ENCODE results near the gene FBN1.

FBN1 gene

GRCh38 chr15:48580736-48581135 lies 64.8 kb downstream of the FBN1 start:
- DNase-seq (ENCODE audit: low spot score) = no peak

GRCh38 chr15:48579945-48580671 lies 65.4 kb downstream of the FBN1 start:
- no peak for DNase-seq (ENCODE audit: low spot score)

GRCh38 chr15:48578965-48579364 lies 66.5 kb downstream of the FBN1 start:
- DNase-seq (ENCODE audit: low spot score) = no peak

GRCh38 chr15:48577469-48577868 lies 68.0 kb downstream of the FBN1 start:
- no peak for DNase-seq (ENCODE audit: low spot score)

- no peak for DNase-seq (ENCODE audit: low spot score)
These were observed 71.3 kb downstream of the FBN1 start for GRCh38 chr15:48574187-48574586.

GRCh38 chr15:48573780-48574179 lies 71.7 kb downstream of the FBN1 start:
- no peak for DNase-seq (ENCODE audit: low spot score)

- DNase-seq (ENCODE audit: low spot score) = no peak
These were observed 72.7 kb downstream of the FBN1 start for GRCh38 chr15:48572823-48573222.

GRCh38 chr15:48571510-48571909 lies 74.0 kb downstream of the FBN1 start:
- no peak for DNase-seq (ENCODE audit: low spot score)

- DNase-seq (ENCODE audit: low spot score) = no peak
These were observed 74.7 kb downstream of the FBN1 start for GRCh38 chr15:48570822-48571221.

- DNase-seq (ENCODE audit: low spot score) = no peak
These were observed 75.8 kb downstream of the FBN1 start for GRCh38 chr15:48569591-48570302.

GRCh38 chr15:48566668-48567067 lies 78.8 kb downstream of the FBN1 start:
- DNase-seq (ENCODE audit: low spot score) = no peak

GRCh38 chr15:48565560-48566482 lies 79.7 kb downstream of the FBN1 start:
- DNase-seq (ENCODE audit: low spot score) = no peak

GRCh38 chr15:48564690-48565089 lies 80.8 kb downstream of the FBN1 start:
- no peak for DNase-seq (ENCODE audit: low spot score)

GRCh38 chr15:48563934-48564333 lies 81.6 kb downstream of the FBN1 start:
- DNase-seq (ENCODE audit: low spot score) = no peak

GRCh38 chr15:48560321-48561051 lies 85.0 kb downstream of the FBN1 start:
- no peak for DNase-seq (ENCODE audit: low spot score)

- DNase-seq (ENCODE audit: low spot score) = no peak
These were observed 86.2 kb downstream of the FBN1 start for GRCh38 chr15:48559285-48559684.

- no peak for DNase-seq (ENCODE audit: low spot score)
These were observed 87.3 kb downstream of the FBN1 start for GRCh38 chr15:48558226-48558625.

GRCh38 chr15:48557335-48557734 lies 88.2 kb downstream of the FBN1 start:
- DNase-seq (ENCODE audit: low spot score) = no peak

- no peak for DNase-seq (ENCODE audit: low spot score)
These were observed 89.2 kb downstream of the FBN1 start for GRCh38 chr15:48556159-48556897.

- no peak for DNase-seq (ENCODE audit: low spot score)
These were observed 90.1 kb downstream of the FBN1 start for GRCh38 chr15:48555241-48555881.

- no peak for DNase-seq (ENCODE audit: low spot score)
These were observed 91.4 kb downstream of the FBN1 start for GRCh38 chr15:48554112-48554511.

All from HuH-7 (cell line).